ENCODE measurements around the gene ASXL1. TPM values are rescaled to one million over a fixed set of nuclear protein-coding genes. Genes with fewer than 3 reads are reported as not detected.

Gene ASXL1
- 71.9 TPM for total RNA-seq
- long read RNA-seq, partial matches to known transcripts = 16 of 24 reads
- long read RNA-seq, other reads (novel, unspliced or antisense) = 8 of 24 reads

GRCh38 chr20:32357869-32358631, at the start of gene ASXL1:
TSS of gene ASXL1 (plus strand) at chr20:32358331. CDS start at chr20:32358776, 445 bp downstream.
- ATAC-seq = peak; percentile 97 to 98
- TF ChIP-seq, protein P1, sequence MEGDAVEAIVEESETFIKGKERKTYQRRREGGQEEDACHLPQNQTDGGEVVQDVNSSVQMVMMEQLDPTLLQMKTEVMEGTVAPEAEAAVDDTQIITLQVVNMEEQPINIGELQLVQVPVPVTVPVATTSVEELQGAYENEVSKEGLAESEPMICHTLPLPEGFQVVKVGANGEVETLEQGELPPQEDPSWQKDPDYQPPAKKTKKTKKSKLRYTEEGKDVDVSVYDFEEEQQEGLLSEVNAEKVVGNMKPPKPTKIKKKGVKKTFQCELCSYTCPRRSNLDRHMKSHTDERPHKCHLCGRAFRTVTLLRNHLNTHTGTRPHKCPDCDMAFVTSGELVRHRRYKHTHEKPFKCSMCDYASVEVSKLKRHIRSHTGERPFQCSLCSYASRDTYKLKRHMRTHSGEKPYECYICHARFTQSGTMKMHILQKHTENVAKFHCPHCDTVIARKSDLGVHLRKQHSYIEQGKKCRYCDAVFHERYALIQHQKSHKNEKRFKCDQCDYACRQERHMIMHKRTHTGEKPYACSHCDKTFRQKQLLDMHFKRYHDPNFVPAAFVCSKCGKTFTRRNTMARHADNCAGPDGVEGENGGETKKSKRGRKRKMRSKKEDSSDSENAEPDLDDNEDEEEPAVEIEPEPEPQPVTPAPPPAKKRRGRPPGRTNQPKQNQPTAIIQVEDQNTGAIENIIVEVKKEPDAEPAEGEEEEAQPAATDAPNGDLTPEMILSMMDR (IDR thresholded peaks at IDR 0.05) = no peak
- DNase-seq = peak; percentile 98
- no peaks in the 10 kb centered on the region for H3K27me3 ChIP-seq (ENCODE audit: low read depth)
- peaks cover 45% of the 10 kb centered on the region for H3K4me1 ChIP-seq
- no peaks in the 10 kb centered on the region for H3K36me3 ChIP-seq
- H3K27ac ChIP-seq = peak within 1 kb of the TSS; percentile 97
- intact Hi-C loops (cut with DNase I) = no loop called here
- no peaks in the 10 kb centered on the region for H3K9me3 ChIP-seq
- H3K4me3 ChIP-seq = peak within 1 kb of the TSS; percentile 83

DNA sequence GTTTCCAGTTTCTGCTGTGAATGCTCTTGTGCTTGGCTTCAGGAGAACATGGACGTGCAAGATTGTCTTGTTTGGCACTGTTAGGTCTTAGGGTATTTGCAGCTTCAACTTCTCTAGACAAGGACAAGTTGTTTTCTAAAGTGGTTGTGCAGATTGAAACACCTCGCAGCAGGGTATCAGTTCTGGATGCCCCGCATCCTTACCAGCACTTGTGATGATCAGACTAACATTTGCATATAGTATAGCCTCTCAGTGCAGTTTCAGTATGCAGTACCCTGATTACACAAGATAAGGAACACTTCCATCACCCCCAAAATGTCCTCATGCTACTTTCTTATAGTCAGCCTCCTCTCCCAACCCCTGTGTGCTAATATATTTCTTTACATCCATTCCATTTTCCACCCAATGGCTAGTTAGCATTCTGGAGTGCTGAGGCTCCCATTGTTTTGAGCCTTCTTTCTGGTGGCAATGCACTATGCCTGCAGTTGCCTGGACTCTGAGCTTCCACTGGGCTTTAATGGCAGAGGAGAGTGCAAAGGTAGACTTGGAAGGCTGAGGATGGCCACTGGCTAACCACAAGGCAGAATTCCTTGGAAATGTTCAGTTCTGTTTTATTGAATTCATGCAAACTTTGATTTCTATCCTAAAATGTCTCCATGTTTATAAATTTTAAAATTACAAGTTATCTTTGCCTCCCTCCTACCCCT, 45.3 kb upstream of the ASXL1 start:
- Histone ChIP-seq H3K9me3 (no peaks in the 10 kb centered on the region), H3K4me3 (no peak overlapping the region), H3K27me3 (ENCODE audit: low read depth) (no peaks in the 10 kb centered on the region), H3K27ac (no peak overlapping the region), H3K36me3 (peaks cover 61% of the 10 kb centered on the region), H3K4me1 (no peaks in the 10 kb centered on the region)
- no peak for ATAC-seq
- TF ChIP-seq, protein P1 (IDR thresholded peaks at IDR 0.05) = no peak
- no peak for DNase-seq
- intact Hi-C loops (cut with DNase I) = no loop called here

GRCh38 chr20:32314768-32315167, 43.4 kb upstream of the ASXL1 start:
- DNase-seq = no peak

DNA sequence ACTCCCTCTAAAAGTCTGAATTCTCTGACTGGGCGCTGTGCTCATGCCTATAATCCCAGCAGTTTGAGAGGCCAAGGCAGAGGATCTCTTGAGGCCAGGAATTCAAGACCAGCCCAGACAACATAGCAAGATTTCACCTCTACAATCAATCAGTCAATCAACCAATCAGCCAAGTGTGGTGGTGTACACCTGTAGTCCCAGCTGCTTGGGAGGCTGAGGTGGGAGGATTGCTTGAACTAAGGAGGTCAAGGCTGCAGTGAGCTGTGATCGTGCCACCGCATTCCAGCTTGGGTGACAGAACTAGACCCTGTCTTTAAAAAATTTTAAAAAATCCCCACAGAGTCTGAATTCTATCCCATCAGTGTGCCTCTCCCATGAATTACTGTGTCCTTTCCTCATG, 42.7 kb upstream of the ASXL1 start:
- peaks cover 63% of the 10 kb centered on the region for H3K36me3 ChIP-seq
- H3K9me3 ChIP-seq = no peaks in the 10 kb centered on the region

More at GRCh38 chr20:32314768-32315167, 43.4 kb upstream of the ASXL1 start:
- H3K27ac ChIP-seq = no peak overlapping the region
- ATAC-seq = no peak
- no peaks in the 10 kb centered on the region for H3K27me3 ChIP-seq (ENCODE audit: low read depth)
- H3K4me1 ChIP-seq = no peaks in the 10 kb centered on the region
- no peaks in the 10 kb centered on the region for H3K9me3 ChIP-seq
- H3K36me3 ChIP-seq = peaks cover 70% of the 10 kb centered on the region
- intact Hi-C loops (cut with DNase I) = no loop called here
- no peak overlapping the region for H3K4me3 ChIP-seq
- TF ChIP-seq, protein P1 (IDR thresholded peaks at IDR 0.05) = no peak

GRCh38 chr20:32315891-32316290, 42.2 kb upstream of the ASXL1 start:
- Histone ChIP-seq H3K27me3 (ENCODE audit: low read depth) (no peaks in the 10 kb centered on the region), H3K27ac (no peak overlapping the region), H3K36me3 (peaks cover 58% of the 10 kb centered on the region), H3K9me3 (no peaks in the 10 kb centered on the region), H3K4me3 (no peak overlapping the region), H3K4me1 (no peaks in the 10 kb centered on the region)
- TF ChIP-seq, protein P1 (IDR thresholded peaks at IDR 0.05) = no peak
- ATAC-seq (no peak), DNase-seq (no peak)
- intact Hi-C loops (cut with DNase I) = no loop called here

More for the DNA sequence above, 42.7 kb upstream of the ASXL1 start:
- H3K4me1 ChIP-seq = no peaks in the 10 kb centered on the region
- DNase-seq = no peak
- no peak overlapping the region for H3K27ac ChIP-seq
- no peak for ATAC-seq
- H3K4me3 ChIP-seq = no peak overlapping the region
- H3K27me3 ChIP-seq (ENCODE audit: low read depth) = no peaks in the 10 kb centered on the region
- TF ChIP-seq, protein P1 (IDR thresholded peaks at IDR 0.05) = no peak
- intact Hi-C loops (cut with DNase I) = no loop called here
